SU-DHL-6 (cell line): ENCODE data around the gene ZNHIT2.

ENCODE experiments used
- H2AFZ ChIP-seq: fragments of 200-600 bp; sonication (generic); 2 replicates; pipeline ENCODE4 v1.6.1; 2014; ENCODE audit warnings: low read depth, mild to moderate bottlenecking, moderate library complexity, mixed read lengths, antibody characterized with exemption, low read length; ENCODE audit not compliant: severe bottlenecking
- H3F3A ChIP-seq: fragments of 200-600 bp; shearing (Covaris generic); 2 replicates; pipeline ENCODE4 v1.6.0; 2016; ENCODE audit warnings: antibody characterized with exemption, mild to moderate bottlenecking; ENCODE audit not compliant: insufficient read depth
- H3K27ac ChIP-seq: fragments of 200-600 bp; sonication (generic); 2 replicates; pipeline ENCODE4 v1.5.1; 2016; ENCODE audit warnings: low read depth, mild to moderate bottlenecking, low read length, moderate library complexity, mixed read lengths
- H3K27me3 ChIP-seq: fragments of 200-600 bp; sonication (generic), shearing (Covaris generic); 2 replicates; pipeline ENCODE4 v1.6.0; 2014; ENCODE audit warnings: mild to moderate bottlenecking, low read length
- H3K36me3 ChIP-seq: fragments of 200-600 bp; sonication (generic); 2 replicates; pipeline ENCODE4 v1.6.1; 2014; ENCODE audit warnings: mild to moderate bottlenecking, low read length, mixed read lengths
- H3K4me2 ChIP-seq: fragments of 300-600, 200-600 bp; shearing (Covaris generic), sonication (generic); 2 replicates; pipeline ENCODE4 v1.6.0; 2014; ENCODE audit warnings: low read length, low read depth, mild to moderate bottlenecking; ENCODE audit not compliant: poor library complexity, severe bottlenecking
- H3K4me3 ChIP-seq: fragments of 200-600 bp; sonication (generic); 2 replicates; pipeline ENCODE4 v1.5.1; 2014; ENCODE audit warnings: antibody characterized with exemption, low read length, mild to moderate bottlenecking, mixed read lengths; ENCODE audit not compliant: insufficient read depth, poor library complexity, severe bottlenecking
- H3K79me2 ChIP-seq: fragments of 200-600 bp; sonication (generic); 2 replicates; pipeline ENCODE4 v1.6.1; 2014; ENCODE audit warnings: mild to moderate bottlenecking, low read length, moderate library complexity; ENCODE audit not compliant: insufficient read depth
- H3K9ac ChIP-seq: fragments of 200-600 bp; sonication (generic); 2 replicates; pipeline ENCODE4 v1.7.0; 2014; ENCODE audit warnings: mild to moderate bottlenecking, low read length
- H3K9me2 ChIP-seq: fragments of 200-600 bp; sonication (generic); replicated peaks from 2 replicates; pipeline ENCODE4 v1.6.1; 2014; ENCODE audit warnings: low read length; ENCODE audit not compliant: insufficient read depth
- H3K9me3 ChIP-seq: fragments of 200-600 bp; sonication (generic); 2 replicates; pipeline ENCODE4 v1.6.1; 2014; ENCODE audit warnings: low read length, mixed read lengths; ENCODE audit not compliant: insufficient read depth
- H4K20me1 ChIP-seq: fragments of 200-600 bp; sonication (generic); 2 replicates; pipeline ENCODE4 v1.6.1; 2014; ENCODE audit warnings: low read depth, mild to moderate bottlenecking, antibody characterized with exemption, low read length, moderate library complexity, mixed read lengths
- CTCF ChIP-seq: fragments of 200-600 bp; sonication (generic); IDR thresholded peaks from one replicate; pipeline ENCODE4 v1.5.1; 2017; ENCODE audit warnings: antibody characterized with exemption, mild to moderate bottlenecking, low read length, moderate library complexity; ENCODE audit not compliant: insufficient read depth, poor library complexity, severe bottlenecking
- EZH2phosphoT487 ChIP-seq: fragments of 200-600 bp; sonication (generic), shearing (Covaris generic); conservative IDR thresholded peaks from 2 replicates; pipeline ENCODE4 v1.6.1; 2018; ENCODE audit warnings: mild to moderate bottlenecking, antibody characterized with exemption, low read length, moderate library complexity, mixed read lengths

The ZNHIT2 gene

GRCh38 chr11:65112546-65113360 is 4.7 kb downstream of the ZNHIT2 start:
- Histone ChIP-seq H3F3A (peaks cover 16% of the 10 kb centered on the region), H3K79me2 (peaks cover 5% of the 10 kb centered on the region), H3K36me3 (no peaks in the 10 kb centered on the region)

GRCh38 chr11:65111744-65112545 is 5.6 kb downstream of the ZNHIT2 start, which contains the start of gene TM7SF2:
TM7SF2 (plus strand) TSS chr11:65111872; CDS start chr11:65112016, 144 bp downstream.
- H3K9me3 ChIP-seq = no peaks in the 10 kb centered on the region
- no peaks in the 10 kb centered on the region for H3K9me2 ChIP-seq
- peaks cover 5% of the 10 kb centered on the region for H3K79me2 ChIP-seq
- TF ChIP-seq CTCF (no peak), EZH2phosphoT487 (no peak)
- peak within 1 kb of the TSS; percentile 91 for H3K9ac ChIP-seq
- H4K20me1 ChIP-seq = no peaks in the 10 kb centered on the region
- H3F3A ChIP-seq = peaks cover 16% of the 10 kb centered on the region
- H3K4me2 ChIP-seq = peak within 1 kb of the TSS; percentile 94
- peak within 1 kb of the TSS; percentile 8 for H2AFZ ChIP-seq
- peak within 1 kb of the TSS; percentile 90 for H3K4me3 ChIP-seq
- H3K27me3 ChIP-seq = no peaks in the 10 kb centered on the region
- H3K27ac ChIP-seq = peak within 1 kb of the TSS; percentile 88
- H3K36me3 ChIP-seq = no peaks in the 10 kb centered on the region

More at GRCh38 chr11:65112546-65113360, 4.7 kb downstream of the ZNHIT2 start:
- H3K27me3 ChIP-seq = no peaks in the 10 kb centered on the region
- no peaks in the 10 kb centered on the region for H4K20me1 ChIP-seq
- H3K9me2 ChIP-seq = no peaks in the 10 kb centered on the region
- peak overlapping the region; percentile 94 for H3K4me2 ChIP-seq
- H3K9ac ChIP-seq = peak overlapping the region; percentile 91
- H3K4me3 ChIP-seq = peak overlapping the region; percentile 90
- TF ChIP-seq CTCF (peak; percentile 95), EZH2phosphoT487 (no peak)
- H3K9me3 ChIP-seq = no peaks in the 10 kb centered on the region
- peak overlapping the region; percentile 88 for H3K27ac ChIP-seq
- peak overlapping the region; percentile 8 for H2AFZ ChIP-seq

- Histone ChIP-seq H3K27ac (no peak overlapping the region), H3K9me2 (no peaks in the 10 kb centered on the region), H3K4me2 (peak overlapping the region; percentile 24), H3K9ac (no peak overlapping the region; the same call in 1 of the 2 replicates), H4K20me1 (no peaks in the 10 kb centered on the region), H3K4me3 (no peak overlapping the region), H2AFZ (no peak overlapping the region), H3K79me2 (peaks cover 2% of the 10 kb centered on the region), H3F3A (peaks cover 16% of the 10 kb centered on the region), H3K36me3 (no peaks in the 10 kb centered on the region), H3K27me3 (no peaks in the 10 kb centered on the region), H3K9me3 (no peaks in the 10 kb centered on the region)
- TF ChIP-seq CTCF = no peak
- TF ChIP-seq EZH2phosphoT487 = no peak
Observed at GRCh38 chr11:65111159-65111743, 6.2 kb downstream of the ZNHIT2 start.
